ENCODE data around the gene RIMS4. TPM values are rescaled to one million over a fixed set of nuclear protein-coding genes. Genes with fewer than 3 reads are reported as not detected.

The RIMS4 gene
- total RNA-seq, 1 experiment from 2014 or later: 16.3 TPM

- H3K9ac ChIP-seq (ENCODE audit: extremely low read depth, insufficient read length, low read length): no peak overlapping the region
- H3K4me1 ChIP-seq (ENCODE audit: insufficient read depth, low read length): no peaks in the 10 kb centered on the region; the same call in 1 of the 2 replicates
- H3K4ac ChIP-seq (ENCODE audit: low read depth, low read length): no peak overlapping the region
- peak overlapping the region; percentile 0 for H3K18ac ChIP-seq (ENCODE audit: insufficient read length, low read depth, low read length)
- H3K27ac ChIP-seq (ENCODE audit: insufficient read length, low read depth, low read length): no peak overlapping the region
- no peak overlapping the region for H2AFZ ChIP-seq (ENCODE audit: low read length)
- no peaks in the 10 kb centered on the region for H3K79me1 ChIP-seq (ENCODE audit: insufficient read depth, low read depth, low read length, poor library complexity, severe bottlenecking)
- H3K56ac ChIP-seq (ENCODE audit: insufficient read length, low read depth, low read length): no peak overlapping the region
- H3K79me2 ChIP-seq (ENCODE audit: insufficient read depth, low read length): no peaks in the 10 kb centered on the region
- no peak overlapping the region for H4K5ac ChIP-seq (ENCODE audit: insufficient read length, low read depth, low read length)
- Mint-ChIP-seq H3K27me3 (ENCODE audit: low read depth) (no peaks in the 10 kb centered on the region), H3K36me3 (ENCODE audit: insufficient read depth in 1 of 3, low read depth in 3 of 3) (no peaks in the 10 kb centered on the region), H3K9me3 (no peaks in the 10 kb centered on the region), H3K27ac (peak overlapping the region; percentile 4 to 89 (median 38); a peak in 6 of 7 replicates), H3K4me1 (peaks cover 31 to 43% of the 10 kb centered on the region in 2 experiments), H3K4me3 (peak overlapping the region in 1 of 2 experiments; percentile 27; a peak in 2 of 5 replicates)
- no peak overlapping the region for H2BK12ac ChIP-seq (ENCODE audit: insufficient read length, low read depth, low read length)
- no peak overlapping the region for H4K8ac ChIP-seq (replicated peaks; ENCODE audit: insufficient read length, low read depth, low read length)
- no peak overlapping the region for H2AK5ac ChIP-seq (ENCODE audit: insufficient read length, low read length)
- no peaks in the 10 kb centered on the region for H3K9me3 ChIP-seq (ENCODE audit: control insufficient read depth, low read depth, low read length)
- H2BK20ac ChIP-seq (ENCODE audit: low read depth, low read length, poor library complexity, severe bottlenecking): no peak overlapping the region
- no peak overlapping the region; the same call in 1 of the 2 replicates for H3K14ac ChIP-seq (ENCODE audit: insufficient read depth, low read length)
- no peak overlapping the region for H2BK120ac ChIP-seq (ENCODE audit: low read depth, low read length, poor library complexity, severe bottlenecking)
- no peak overlapping the region for H4K91ac ChIP-seq (ENCODE audit: insufficient read length, low read depth, low read length)
- no peak overlapping the region for H3K23ac ChIP-seq (ENCODE audit: insufficient read length, low read depth, low read length)
- no peak overlapping the region for H3T11ph ChIP-seq (ENCODE audit: low read length)
- H2BK15ac ChIP-seq (ENCODE audit: low read depth, low read length): no peak overlapping the region
- peak overlapping the region; percentile 1 for H3K4me2 ChIP-seq (ENCODE audit: insufficient read depth, insufficient read length, low read length)
- H3K23me2 ChIP-seq (ENCODE audit: insufficient read length, low read depth, low read length, poor library complexity, severe bottlenecking): no peaks in the 10 kb centered on the region
- DNase-seq: peak; percentile 71
- H3K27me3 ChIP-seq (ENCODE audit: insufficient read depth, low read length): no peaks in the 10 kb centered on the region
- WGBS (ENCODE audit: extremely low coverage, insufficient read length, low lambda C conversion rate): no CpG with 5 or more reads among the region's 9 CpGs
- H4K20me1 ChIP-seq (ENCODE audit: control insufficient read depth, insufficient read depth, insufficient read length): no peaks in the 10 kb centered on the region
- H2BK5ac ChIP-seq (ENCODE audit: insufficient read length, low read length): no peak overlapping the region
- TF ChIP-seq CTCF (conservative IDR thresholded peaks at IDR 0.05): no peak
These were observed 81.4 kb downstream of the RIMS4 start for GRCh38 chr20:44728801-44729443.

All from H9 (cell line).